ENCODE data around the gene DLGAP1. TPM values are rescaled to one million over a fixed set of nuclear protein-coding genes. Genes with fewer than 3 reads are reported as not detected.

DLGAP1 gene
- polyA plus RNA-seq, 1 of the 3 experiments (the other 2 are of a cell fraction): not detected

DNA sequence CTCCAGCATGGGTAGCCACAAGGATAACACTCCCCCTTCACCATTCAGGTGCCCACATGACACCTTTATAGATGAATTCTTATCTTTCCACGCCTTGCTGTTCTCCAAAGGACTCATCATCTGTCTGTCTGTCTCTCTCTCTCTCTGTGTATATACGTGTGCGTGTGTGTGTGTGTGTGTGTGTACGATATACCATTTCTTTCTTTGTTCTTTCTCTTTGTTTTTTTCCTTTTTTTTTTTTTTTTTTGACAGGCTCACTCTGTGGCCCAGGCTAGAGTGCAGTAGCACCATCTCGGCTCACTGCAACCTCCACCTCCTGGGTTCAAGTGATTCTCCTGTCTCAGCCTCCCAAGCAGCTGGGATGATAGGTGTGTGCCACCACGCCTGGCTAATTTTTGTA lies 98.2 kb downstream of the DLGAP1 start:
- no peaks in the 10 kb centered on the region for H3K27me3 ChIP-seq (ENCODE audit: insufficient read depth)
- DNase-seq: no peak
- no peaks in the 10 kb centered on the region; a peak in 1 of 4 replicates for H3K4me1 ChIP-seq (ENCODE audit: control insufficient read depth in 1 of 2, insufficient read depth in 2 of 2, low read depth in 1 of 2, low read length in 1 of 2)
- H3K9me3 ChIP-seq: no peaks in the 10 kb centered on the region
- ChIA-PET CTCF (no interaction called here), POLR2A (no interaction called here)
- H2AFZ ChIP-seq (ENCODE audit: low read depth): no peak overlapping the region
- no peak overlapping the region for H3K4me2 ChIP-seq
- H3K27ac ChIP-seq (ENCODE audit: low read depth in 2 of 2, low read length in 1 of 2): no peak overlapping the region
- no peaks in the 10 kb centered on the region for H4K20me1 ChIP-seq (ENCODE audit: insufficient read depth)
- H3K79me2 ChIP-seq (ENCODE audit: insufficient read depth): no peaks in the 10 kb centered on the region
- no peak overlapping the region for H3K9ac ChIP-seq
- 14% methylated on average over 6 of the region's 6 CpGs for WGBS (ENCODE audit: low lambda C conversion rate)
- no peaks in the 10 kb centered on the region for H3K9me2 ChIP-seq
- H3K36me3 ChIP-seq (replicated peaks in 1 of 2; ENCODE audit: control insufficient read depth in 1 of 2, insufficient read depth in 2 of 2, low read length in 1 of 2): no peaks in the 10 kb centered on the region
- TF ChIP-seq EZH2phosphoT487 (IDR thresholded peaks at IDR 0.05; ENCODE audit: borderline replicate concordance, low read depth) (no peak), ZBTB33 (IDR thresholded peaks at IDR 0.05; ENCODE audit: borderline replicate concordance, low read depth) (no peak), TAF1 (IDR thresholded peaks at IDR 0.05; ENCODE audit: borderline replicate concordance, low read depth, low read length) (no peak), RAD21 (IDR thresholded peaks at IDR 0.05; ENCODE audit: low read length) (no peak), FOSL2 (IDR thresholded peaks at IDR 0.05; ENCODE audit: borderline replicate concordance, low read depth) (no peak), NRF1 (IDR thresholded peaks at IDR 0.05; ENCODE audit: low read depth, low read length) (no peak)
- TF ChIP-seq, protein P1, sequence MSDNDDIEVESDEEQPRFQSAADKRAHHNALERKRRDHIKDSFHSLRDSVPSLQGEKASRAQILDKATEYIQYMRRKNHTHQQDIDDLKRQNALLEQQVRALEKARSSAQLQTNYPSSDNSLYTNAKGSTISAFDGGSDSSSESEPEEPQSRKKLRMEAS (IDR thresholded peaks at IDR 0.05; ENCODE audit: low read depth): no peak
- H3K4me3 ChIP-seq (ENCODE audit: low read depth in 2 of 2, low read length in 1 of 2): no peak overlapping the region
- H3F3A ChIP-seq (replicated peaks; ENCODE audit: insufficient read depth): no peaks in the 10 kb centered on the region

- no peak overlapping the region for H3K27ac ChIP-seq (ENCODE audit: low read depth in 2 of 2, low read length in 1 of 2)
- no peak overlapping the region for H2AFZ ChIP-seq (ENCODE audit: low read depth)
- no peaks in the 10 kb centered on the region for H3K79me2 ChIP-seq (ENCODE audit: insufficient read depth)
- ChIA-PET POLR2A (no interaction called here), CTCF (no interaction called here)
- no peak overlapping the region for H3K4me3 ChIP-seq (ENCODE audit: low read depth in 2 of 2, low read length in 1 of 2)
- H3K4me2 ChIP-seq: no peak overlapping the region
- H3F3A ChIP-seq (replicated peaks; ENCODE audit: insufficient read depth): no peaks in the 10 kb centered on the region
- no peak for TF ChIP-seq TCF12 (IDR thresholded peaks at IDR 0.05)
- no peak for TF ChIP-seq EP300 (IDR thresholded peaks at IDR 0.05; ENCODE audit: borderline replicate concordance in 1 of 2, low read depth in 1 of 2, low read length in 1 of 2)
- no peak for TF ChIP-seq YY1 (IDR thresholded peaks at IDR 0.05; ENCODE audit: low read depth)
- TF ChIP-seq RAD21 (IDR thresholded peaks at IDR 0.05; ENCODE audit: low read length): no peak
- no peak for TF ChIP-seq RFX5 (IDR thresholded peaks at IDR 0.05; ENCODE audit: low read length)
- TF ChIP-seq, protein P1 (IDR thresholded peaks at IDR 0.05; ENCODE audit: low read depth): no peak
- TF ChIP-seq EZH2phosphoT487 (IDR thresholded peaks at IDR 0.05; ENCODE audit: borderline replicate concordance, low read depth): no peak
- no peak for TF ChIP-seq TEAD4 (IDR thresholded peaks at IDR 0.05; ENCODE audit: borderline replicate concordance, insufficient read depth)
- TF ChIP-seq, protein P2, sequence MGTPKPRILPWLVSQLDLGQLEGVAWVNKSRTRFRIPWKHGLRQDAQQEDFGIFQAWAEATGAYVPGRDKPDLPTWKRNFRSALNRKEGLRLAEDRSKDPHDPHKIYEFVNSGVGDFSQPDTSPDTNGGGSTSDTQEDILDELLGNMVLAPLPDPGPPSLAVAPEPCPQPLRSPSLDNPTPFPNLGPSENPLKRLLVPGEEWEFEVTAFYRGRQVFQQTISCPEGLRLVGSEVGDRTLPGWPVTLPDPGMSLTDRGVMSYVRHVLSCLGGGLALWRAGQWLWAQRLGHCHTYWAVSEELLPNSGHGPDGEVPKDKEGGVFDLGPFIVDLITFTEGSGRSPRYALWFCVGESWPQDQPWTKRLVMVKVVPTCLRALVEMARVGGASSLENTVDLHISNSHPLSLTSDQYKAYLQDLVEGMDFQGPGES (IDR thresholded peaks at IDR 0.05; ENCODE audit: low read depth, low read length): no peak
- TF ChIP-seq GABPA (IDR thresholded peaks at IDR 0.05; ENCODE audit: low read depth): no peak
- TF ChIP-seq RXRA (IDR thresholded peaks at IDR 0.05; ENCODE audit: borderline replicate concordance, low read depth): no peak
- TF ChIP-seq MXI1 (IDR thresholded peaks at IDR 0.05; ENCODE audit: low read depth, low read length): no peak
- no peak for TF ChIP-seq TAF1 (IDR thresholded peaks at IDR 0.05; ENCODE audit: borderline replicate concordance, low read depth, low read length)
- TF ChIP-seq JUND (IDR thresholded peaks at IDR 0.05): no peak
- TF ChIP-seq, protein P3, sequence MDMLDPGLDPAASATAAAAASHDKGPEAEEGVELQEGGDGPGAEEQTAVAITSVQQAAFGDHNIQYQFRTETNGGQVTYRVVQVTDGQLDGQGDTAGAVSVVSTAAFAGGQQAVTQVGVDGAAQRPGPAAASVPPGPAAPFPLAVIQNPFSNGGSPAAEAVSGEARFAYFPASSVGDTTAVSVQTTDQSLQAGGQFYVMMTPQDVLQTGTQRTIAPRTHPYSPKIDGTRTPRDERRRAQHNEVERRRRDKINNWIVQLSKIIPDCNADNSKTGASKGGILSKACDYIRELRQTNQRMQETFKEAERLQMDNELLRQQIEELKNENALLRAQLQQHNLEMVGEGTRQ (IDR thresholded peaks at IDR 0.05; ENCODE audit: borderline replicate concordance, low read depth, low read length): no peak
- no peak for TF ChIP-seq REST (IDR thresholded peaks at IDR 0.05; ENCODE audit: low read depth, low read length)
- H3K9me3 ChIP-seq: no peaks in the 10 kb centered on the region
- 25% methylated on average over 9 of the region's 9 CpGs for WGBS (ENCODE audit: low lambda C conversion rate)
- no peaks in the 10 kb centered on the region; a peak in 1 of 4 replicates for H3K4me1 ChIP-seq (ENCODE audit: control insufficient read depth in 1 of 2, insufficient read depth in 2 of 2, low read depth in 1 of 2, low read length in 1 of 2)
- H3K36me3 ChIP-seq (replicated peaks in 1 of 2; ENCODE audit: control insufficient read depth in 1 of 2, insufficient read depth in 2 of 2, low read length in 1 of 2): no peaks in the 10 kb centered on the region
- no peak overlapping the region for H3K9ac ChIP-seq
- H4K20me1 ChIP-seq (ENCODE audit: insufficient read depth): no peaks in the 10 kb centered on the region
- H3K9me2 ChIP-seq: no peaks in the 10 kb centered on the region
- H3K27me3 ChIP-seq (ENCODE audit: insufficient read depth): no peaks in the 10 kb centered on the region
- no peak for DNase-seq
Observed at GRCh38 chr18:4353853-4354418, 101.2 kb downstream of the DLGAP1 start.
